K562 (cell line): ENCODE data around the gene SEMA6D. TPM values are rescaled to one million over a fixed set of nuclear protein-coding genes. Genes with fewer than 3 reads are reported as not detected.

Experiments used
- ATAC-seq: fragments of 200-7000 bp; cut with Tn5 transposase; 3 replicates; pipeline ENCODE4 v1.9.1; 2020; ENCODE audit warnings: moderate library complexity
- BruUV-seq: library from RNA; stranded (reverse); fragments of 400-500 nt; replicated peaks from 2 replicates; lab custom pipeline; 2021; lab: Mats Ljungman, UMichigan
- CTCF ChIA-PET: fragments of 300-600 bp; formaldehyde crosslinking; extraction: SDS; loops from one replicate; lab custom pipeline; 2021; ENCODE audit warnings: low intra/inter-chr PET ratio; lab: Yijun Ruan, JAX
- POLR2A ChIA-PET: fragments of 300-600, 350-650 bp; sonication (Branson Sonifier 250); formaldehyde crosslinking; extraction: SDS; loops from one replicate; lab custom pipeline; 2021; ENCODE audit warnings: antibody characterized with exemption, inconsistent platforms; lab: Yijun Ruan, JAX
- DNase-seq, 4 experiments: peaks; one replicate each; pipeline versions ENCODE4 v3.0.0 to v3.0.0-alpha.2; 2011 to 2018; ENCODE audit warnings: low spot score in 3 of 4, mixed read lengths in 3 of 4; ENCODE audit errors: extremely low read depth in 1 of 4
- FAIRE-seq: peaks from 2 replicates; lab custom pipeline; 2011; peaks lifted over from hg19 to GRCh38; lab: Jason Lieb, UNC
- H2AFZ ChIP-seq: 2 replicates; pipeline ENCODE4 v1.6.0; 2011; ENCODE audit warnings: low read depth, low read length, control low read depth, inconsistent platforms
- H3K27ac ChIP-seq: fragments of 200-600 bp; 3 replicates; pipeline ENCODE4 v1.8.0; 2011; ENCODE audit warnings: low read depth, mild to moderate bottlenecking, control low read depth, inconsistent platforms, low read length, moderate library complexity, mixed read lengths; ENCODE audit errors: extremely low read depth
- H3K27me3 ChIP-seq, 2 experiments: fragments of 300-600 bp in 1 of 2; 2 replicates in 1 of 2; 3 replicates in 1 of 2; pipeline versions ENCODE4 v1.6.0 to v1.8.0; 2011; ENCODE audit warnings: inconsistent platforms in 2 of 2, low read length in 2 of 2, mild to moderate bottlenecking in 1 of 2, mixed read lengths in 1 of 2, moderate library complexity in 1 of 2; ENCODE audit not compliant: control insufficient read depth in 2 of 2, insufficient read depth in 2 of 2
- H3K36me3 ChIP-seq: fragments of 300-600 bp; 3 replicates; pipeline ENCODE4 v1.8.0; 2011; ENCODE audit warnings: mild to moderate bottlenecking, low read length, inconsistent platforms; ENCODE audit not compliant: control insufficient read depth, insufficient read depth
- H3K4me1 ChIP-seq, 2 experiments: fragments of 200-600 bp in 1 of 2; replicated peaks in 1 of 2; 2 replicates in 1 of 2; 3 replicates in 1 of 2; pipeline versions ENCODE4 v1.5.1 to v1.8.0; 2011; ENCODE audit warnings: inconsistent platforms in 2 of 2, low read length in 2 of 2, mild to moderate bottlenecking in 1 of 2, mixed read lengths in 1 of 2, moderate library complexity in 1 of 2; ENCODE audit not compliant: control insufficient read depth in 2 of 2, insufficient read depth in 2 of 2
- H3K4me2 ChIP-seq: 2 replicates; pipeline ENCODE4 v1.6.1; 2011; ENCODE audit warnings: low read length, control low read depth, inconsistent platforms, mixed read lengths; ENCODE audit not compliant: insufficient read depth
- H3K4me3 ChIP-seq: fragments of 200-600 bp; sonication (generic), shearing (Covaris generic); 2 replicates; pipeline ENCODE4 v1.5.1; 2016; ENCODE audit warnings: control low read depth, inconsistent platforms
- H3K79me2 ChIP-seq: fragments of 200-600 bp; 3 replicates; pipeline ENCODE4 v1.8.0; 2011; ENCODE audit warnings: low read length, inconsistent platforms; ENCODE audit not compliant: control insufficient read depth, insufficient read depth
- H3K9ac ChIP-seq, 2 experiments: 2 replicates each; pipeline versions ENCODE4 v1.6.0 to v1.6.1; 2011; ENCODE audit warnings: low read depth in 2 of 2, low read length in 2 of 2, control low read depth in 1 of 2, inconsistent platforms in 1 of 2, mild to moderate bottlenecking in 1 of 2, mixed read lengths in 1 of 2; ENCODE audit not compliant: insufficient read depth in 1 of 2
- H3K9me1 ChIP-seq: one replicate; pipeline ENCODE4 v1.6.0; 2011; ENCODE audit warnings: inconsistent platforms, mild to moderate bottlenecking, low read length, moderate library complexity; ENCODE audit not compliant: control insufficient read depth, insufficient read depth
- H3K9me3 ChIP-seq: replicated peaks from 2 replicates; pipeline ENCODE4 v1.5.1; 2011; ENCODE audit warnings: low read depth, low read length, inconsistent platforms; ENCODE audit not compliant: control insufficient read depth, insufficient read depth
- H4K20me1 ChIP-seq: replicated peaks from 2 replicates; pipeline ENCODE4 v1.6.1; 2011; ENCODE audit warnings: low read length, inconsistent platforms, mixed read lengths; ENCODE audit not compliant: control insufficient read depth, insufficient read depth
- E4F1 ChIP-seq: fragments of 250-450 bp; sonication (Bioruptor Pico); IDR thresholded peaks from 2 replicates; pipeline ENCODE4 v1.5.0; 2021; ENCODE audit warnings: mild to moderate bottlenecking, borderline replicate concordance
- HMGN3 ChIP-seq: IDR thresholded peaks from 2 replicates; pipeline ENCODE4 v1.6.1; 2011; ENCODE audit warnings: borderline replicate concordance, low read depth, mild to moderate bottlenecking, mixed read lengths, low read length; ENCODE audit not compliant: insufficient read length; ENCODE audit errors: extremely low read depth
- HNRNPK ChIP-seq: fragments of 200-400 bp; formaldehyde crosslinking; IDR thresholded peaks from one replicate; pipeline ENCODE4 v1.6.1; 2018; ENCODE audit warnings: mild to moderate bottlenecking, low read depth, low read length; ENCODE audit not compliant: poor library complexity, severe bottlenecking
- MEF2D ChIP-seq: conservative IDR thresholded peaks from 2 replicates; pipeline ENCODE4 v1.6.1; 2016; ENCODE audit warnings: low read depth, missing genetic modification characterization, missing compliant biosample characterization
- POLR2AphosphoS5 ChIP-seq: IDR thresholded peaks from 2 replicates; pipeline ENCODE4 v1.6.1; 2011; ENCODE audit warnings: mild to moderate bottlenecking, low read depth, low read length, moderate library complexity; ENCODE audit not compliant: control insufficient read depth, insufficient read depth
- ZBTB12 ChIP-seq: fragments of 250-450 bp; sonication (Bioruptor Pico); IDR thresholded peaks from 2 replicates; pipeline ENCODE4 v1.4.0; 2020
- ZC3H8 ChIP-seq: fragments of 450-650 bp; IDR thresholded peaks from 2 replicates; pipeline ENCODE4 v1.6.1; 2017
- in situ Hi-C: fragments of 300-500 bp; cut with MboI; formaldehyde crosslinking; loops from 4 replicates; pipeline ENCODE4 v1.15.0; 2018; ENCODE audit warnings: inconsistent platforms, mixed read lengths
- intact Hi-C: fragments of 100-400 bp; cut with micrococcal nuclease; formaldehyde crosslinking; loops from 2 replicates; pipeline ENCODE4 v1.14.2; 2022
- polyA plus RNA-seq, 8 experiments: library from polyadenylated mRNA; depleted of rRNA in 4 of 8; stranded (reverse) in 5 of 8; unstranded in 3 of 8; fragments of >200 nt; fragmentation: Nextera tagmentation in 2 of 8; fragmentation: Illumina TruSeq in 1 of 8; extraction: Ambion mirVana in 2 of 8; extraction: Trizol in 1 of 8; gene quantifications; 2 replicates each; pipeline versions ENCODE4 v1.2.1 to v1.2.3, GENCODE V29; 2011 to 2014; ENCODE audit warnings: inconsistent platforms in 1 of 8, missing spikeins in 1 of 8
- total RNA-seq, 7 experiments: library from RNA; depleted of rRNA in 6 of 7; stranded (reverse); fragments of >200 nt in 6 of 7; fragmentation: Illumina TruSeq in 2 of 7; extraction: Trizol in 2 of 7; gene quantifications; 2 replicates each; pipeline versions ENCODE4 v1.2.1 to v1.2.3, GENCODE V29; 2011 to 2021; ENCODE audit warnings: low replicate concordance in 1 of 7

SEMA6D gene
- total and polyA plus RNA-seq, 9 of the 15 experiments (the other 6 are each of a cell fraction or from before 2014, with no cell fraction given), result not detected

DNA sequence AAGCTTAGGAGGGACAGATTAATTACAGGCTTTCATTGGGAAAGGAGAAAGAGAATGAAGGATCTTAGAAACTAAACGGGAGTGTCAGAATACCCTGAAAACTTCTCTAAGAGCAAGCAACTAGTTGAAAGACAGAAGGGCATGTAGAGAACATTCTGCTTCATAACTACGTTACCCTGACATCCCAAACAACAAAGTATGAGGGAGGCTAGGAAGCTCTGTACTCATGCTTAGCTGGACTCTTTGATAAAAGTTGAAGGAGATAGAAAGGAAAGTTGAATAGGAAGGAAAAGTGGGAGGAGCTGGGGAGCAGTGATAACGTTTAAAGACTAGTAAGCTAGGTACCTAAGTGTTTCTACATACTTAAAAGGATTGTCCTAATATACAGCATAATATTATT, 64.2 kb downstream of the SEMA6D start (continued):
- TF ChIP-seq HNRNPK (no peak), ZC3H8 (no peak), POLR2AphosphoS5 (no peak), ZBTB12 (CRISPR knock-in tag) (no peak)

GRCh38 chr15:47784820-47785219, 67.5 kb downstream of the SEMA6D start:
- CTCF ChIA-PET, result no interaction called here
- BruUV-seq, result no TSS peak
- TF ChIP-seq E4F1 (CRISPR knock-in tag) (no peak), MEF2D (no peak), HMGN3 (no peak)
- in situ Hi-C loops (no loop called here), intact Hi-C loops (no loop called here)
- DNase-seq, result no peak
- Histone ChIP-seq H4K20me1 (no peaks in the 10 kb centered on the region), H3K79me2 (no peaks in the 10 kb centered on the region), H3K4me1 (no peaks in the 10 kb centered on the region), H3K27ac (no peak overlapping the region), H3K9me1 (no peaks in the 10 kb centered on the region), H3K36me3 (no peaks in the 10 kb centered on the region), H3K9ac (no peak overlapping the region), H3K9me3 (no peaks in the 10 kb centered on the region), H3K27me3 (no peaks in the 10 kb centered on the region), H3K4me3 (no peak overlapping the region), H2AFZ (no peak overlapping the region), H3K4me2 (no peak overlapping the region)
- FAIRE-seq, result no peak
- ATAC-seq, result no peak
- POLR2A ChIA-PET, result no interaction called here
